ENCODE measurements around the gene CLTB. TPM values are rescaled to one million over a fixed set of nuclear protein-coding genes. Genes with fewer than 3 reads are reported as not detected.
A peak's percentile ranks its signal among the peaks of the same experiment; 100 is the strongest.

The CLTB gene
- total RNA-seq, 1 donor from 2014 or later = 35.2 TPM

GRCh38 chr5:176397736-176398420 is 18.5 kb downstream of the CLTB start:
- TF ChIP-seq, protein P1, sequence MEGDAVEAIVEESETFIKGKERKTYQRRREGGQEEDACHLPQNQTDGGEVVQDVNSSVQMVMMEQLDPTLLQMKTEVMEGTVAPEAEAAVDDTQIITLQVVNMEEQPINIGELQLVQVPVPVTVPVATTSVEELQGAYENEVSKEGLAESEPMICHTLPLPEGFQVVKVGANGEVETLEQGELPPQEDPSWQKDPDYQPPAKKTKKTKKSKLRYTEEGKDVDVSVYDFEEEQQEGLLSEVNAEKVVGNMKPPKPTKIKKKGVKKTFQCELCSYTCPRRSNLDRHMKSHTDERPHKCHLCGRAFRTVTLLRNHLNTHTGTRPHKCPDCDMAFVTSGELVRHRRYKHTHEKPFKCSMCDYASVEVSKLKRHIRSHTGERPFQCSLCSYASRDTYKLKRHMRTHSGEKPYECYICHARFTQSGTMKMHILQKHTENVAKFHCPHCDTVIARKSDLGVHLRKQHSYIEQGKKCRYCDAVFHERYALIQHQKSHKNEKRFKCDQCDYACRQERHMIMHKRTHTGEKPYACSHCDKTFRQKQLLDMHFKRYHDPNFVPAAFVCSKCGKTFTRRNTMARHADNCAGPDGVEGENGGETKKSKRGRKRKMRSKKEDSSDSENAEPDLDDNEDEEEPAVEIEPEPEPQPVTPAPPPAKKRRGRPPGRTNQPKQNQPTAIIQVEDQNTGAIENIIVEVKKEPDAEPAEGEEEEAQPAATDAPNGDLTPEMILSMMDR (IDR thresholded peaks at IDR 0.05; ENCODE audit: unreplicated experiment) = no peak
- peaks cover 12% of the 10 kb centered on the region for H3K27me3 Mint-ChIP-seq (ENCODE audit: unreplicated experiment)
- peaks cover 14% of the 10 kb centered on the region for H3K36me3 Mint-ChIP-seq (ENCODE audit: low read depth, unreplicated experiment)
- H3K4me3 Mint-ChIP-seq (ENCODE audit: unreplicated experiment) = no peak overlapping the region
- H3K4me1 Mint-ChIP-seq (ENCODE audit: unreplicated experiment) = no peaks in the 10 kb centered on the region
- no peak overlapping the region for H3K27ac Mint-ChIP-seq (ENCODE audit: unreplicated experiment)
- no peak for DNase-seq (ENCODE audit: low spot score)
- no peaks in the 10 kb centered on the region for H3K9me3 Mint-ChIP-seq (ENCODE audit: unreplicated experiment)

- peaks cover 14% of the 10 kb centered on the region for H3K36me3 Mint-ChIP-seq (ENCODE audit: low read depth, unreplicated experiment)
- H3K4me1 Mint-ChIP-seq (ENCODE audit: unreplicated experiment) = no peaks in the 10 kb centered on the region
- H3K9me3 Mint-ChIP-seq (ENCODE audit: unreplicated experiment) = no peaks in the 10 kb centered on the region
- H3K27me3 Mint-ChIP-seq (ENCODE audit: unreplicated experiment) = peaks cover 9% of the 10 kb centered on the region
- peak overlapping the region; percentile 54 for H3K27ac Mint-ChIP-seq (ENCODE audit: unreplicated experiment)
- DNase-seq (ENCODE audit: low spot score) = no peak
- peak overlapping the region; percentile 27 for H3K4me3 Mint-ChIP-seq (ENCODE audit: unreplicated experiment)
- TF ChIP-seq, protein P1 (IDR thresholded peaks at IDR 0.05; ENCODE audit: unreplicated experiment) = no peak
Measured at GRCh38 chr5:176396330-176396729, 20.0 kb downstream of the CLTB start.

- no peak for DNase-seq (ENCODE audit: low spot score)
- peaks cover 9% of the 10 kb centered on the region for H3K27me3 Mint-ChIP-seq (ENCODE audit: unreplicated experiment)
- no peaks in the 10 kb centered on the region for H3K9me3 Mint-ChIP-seq (ENCODE audit: unreplicated experiment)
- H3K4me1 Mint-ChIP-seq (ENCODE audit: unreplicated experiment) = no peaks in the 10 kb centered on the region
- H3K36me3 Mint-ChIP-seq (ENCODE audit: low read depth, unreplicated experiment) = peaks cover 14% of the 10 kb centered on the region
- TF ChIP-seq, protein P1 (IDR thresholded peaks at IDR 0.05; ENCODE audit: unreplicated experiment) = no peak
- no peak overlapping the region for H3K27ac Mint-ChIP-seq (ENCODE audit: unreplicated experiment)
- H3K4me3 Mint-ChIP-seq (ENCODE audit: unreplicated experiment) = no peak overlapping the region
Measured at GRCh38 chr5:176394881-176395675, 21.3 kb downstream of the CLTB start.

DNA sequence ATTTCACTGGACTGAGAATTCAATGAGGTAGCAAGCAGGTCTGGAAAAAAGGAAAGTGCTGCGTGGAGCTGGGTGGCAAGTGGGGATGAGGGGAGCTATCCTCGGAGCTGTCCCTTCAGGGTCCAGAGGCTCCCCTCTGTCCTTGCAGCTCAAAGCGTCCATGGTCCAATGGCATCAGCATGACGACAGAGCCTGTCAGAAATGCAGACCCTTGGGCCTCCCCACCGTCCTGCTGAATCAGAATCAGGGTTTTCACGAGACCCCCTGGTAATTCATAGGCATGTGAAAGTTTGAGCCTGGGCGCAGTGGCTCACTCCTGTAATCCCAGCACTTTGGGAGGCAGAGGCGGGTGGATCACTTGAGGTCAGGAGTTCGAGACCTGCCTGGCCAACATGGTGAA is 22.2 kb downstream of the CLTB start:
- TF ChIP-seq, protein P1 (IDR thresholded peaks at IDR 0.05; ENCODE audit: unreplicated experiment) = no peak
- H3K9me3 Mint-ChIP-seq (ENCODE audit: unreplicated experiment) = no peaks in the 10 kb centered on the region
- peaks cover 11% of the 10 kb centered on the region for H3K27me3 Mint-ChIP-seq (ENCODE audit: unreplicated experiment)
- DNase-seq (ENCODE audit: low spot score) = no peak
- no peaks in the 10 kb centered on the region for H3K4me1 Mint-ChIP-seq (ENCODE audit: unreplicated experiment)
- H3K36me3 Mint-ChIP-seq (ENCODE audit: low read depth, unreplicated experiment) = peaks cover 13% of the 10 kb centered on the region
- H3K27ac Mint-ChIP-seq (ENCODE audit: unreplicated experiment) = no peak overlapping the region
- H3K4me3 Mint-ChIP-seq (ENCODE audit: unreplicated experiment) = no peak overlapping the region

- DNase-seq (ENCODE audit: low spot score) = no peak
- Mint-ChIP-seq H3K4me1 (ENCODE audit: unreplicated experiment) (peaks cover 9% of the 10 kb centered on the region), H3K27ac (ENCODE audit: unreplicated experiment) (no peak overlapping the region), H3K4me3 (ENCODE audit: unreplicated experiment) (no peak overlapping the region), H3K27me3 (ENCODE audit: unreplicated experiment) (peaks cover 9% of the 10 kb centered on the region), H3K9me3 (ENCODE audit: unreplicated experiment) (no peaks in the 10 kb centered on the region), H3K36me3 (ENCODE audit: low read depth, unreplicated experiment) (peaks cover 11% of the 10 kb centered on the region)
- TF ChIP-seq, protein P1 (IDR thresholded peaks at IDR 0.05; ENCODE audit: unreplicated experiment) = no peak
Measured at GRCh38 chr5:176392526-176392925, 23.8 kb downstream of the CLTB start.
